ENCODE measurements around the gene CIAO2B. TPM values are rescaled to one million over a fixed set of nuclear protein-coding genes. Genes with fewer than 3 reads are reported as not detected.

The CIAO2B gene
- total and polyA plus RNA-seq, 2 experiments from 2014 or later, result 111 to 182 TPM

DNA sequence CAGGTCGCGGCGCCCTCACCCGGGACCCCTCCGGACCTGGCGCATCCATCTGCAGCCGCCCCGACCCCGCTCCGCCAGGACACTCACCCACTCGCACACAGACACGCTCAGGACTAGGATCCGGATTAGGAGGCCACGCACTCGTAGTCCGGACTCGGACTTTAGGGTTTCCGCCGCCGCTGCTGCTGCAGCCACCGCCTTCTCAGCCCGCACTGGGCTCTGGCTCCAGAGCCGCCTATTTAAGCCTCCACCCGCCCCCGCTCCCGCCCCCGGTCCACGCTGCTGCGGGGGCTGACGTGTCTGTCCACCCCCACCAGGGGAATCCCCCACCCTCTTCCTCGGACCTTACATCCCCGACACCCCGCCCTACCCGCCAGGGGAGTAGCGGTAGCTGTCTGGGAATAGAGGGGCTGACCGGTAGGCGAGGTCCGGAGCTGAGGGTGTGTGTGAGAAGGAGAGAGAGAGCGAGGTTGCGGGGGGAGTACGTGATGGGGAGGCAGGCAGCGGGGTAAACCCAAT is 8.8 kb downstream of the CIAO2B start, which contains the start of gene RRAD:
Gene RRAD (minus strand): TSS at position 214 of the 519 bp plus-strand sequence. CDS start 356 bp downstream, outside the sequence.
- Histone ChIP-seq H2AFZ (peak within 1 kb of the TSS; percentile 47; the same call in 1 of the 2 replicates), H3K9ac (peak within 1 kb of the TSS; percentile 62), H3K9me3 (ENCODE audit: low read depth) (no peaks in the 10 kb centered on the region)

DNA sequence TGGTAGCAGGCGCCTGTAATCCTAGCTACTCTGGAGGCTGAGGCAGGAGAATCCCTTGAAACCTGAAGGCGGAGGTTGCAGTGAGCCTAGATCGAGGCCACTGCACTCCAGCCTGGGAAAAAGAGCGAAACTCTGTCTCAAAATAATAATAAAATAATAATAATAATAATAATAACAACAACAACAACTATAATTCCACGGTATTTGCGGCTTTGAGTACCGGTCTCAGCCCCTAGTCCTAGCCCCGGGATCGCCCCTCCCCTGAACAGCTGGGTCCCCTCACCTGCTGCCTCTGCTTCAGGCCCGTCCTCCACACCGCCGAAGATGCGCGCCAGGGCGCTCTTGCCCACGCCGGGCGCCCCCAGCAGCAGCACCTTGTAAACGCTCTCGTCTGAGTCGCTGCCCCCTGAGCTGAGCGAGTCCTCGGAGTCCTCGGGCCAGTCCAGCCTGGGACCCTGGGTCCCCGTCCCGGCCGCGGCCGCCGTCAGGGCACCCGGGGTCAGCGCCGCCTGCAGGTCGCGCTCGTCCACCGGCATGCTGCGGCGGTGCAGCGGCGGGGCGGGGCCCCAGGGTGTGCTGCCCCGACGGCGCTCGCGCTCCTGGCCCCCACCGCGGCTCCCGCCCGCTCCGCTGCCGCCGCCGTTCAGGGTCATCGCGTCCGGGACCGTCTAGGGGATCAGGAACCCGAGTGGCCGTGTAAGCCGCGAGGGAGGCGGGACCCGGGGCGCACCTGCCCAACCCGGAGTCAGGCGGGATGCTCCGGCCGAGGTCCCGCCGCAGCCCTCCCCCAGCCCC is 9.5 kb downstream of the CIAO2B start:
- peak; percentile 63 for DNase-seq
- H3K27ac ChIP-seq, result no peak overlapping the region
- H3K9ac ChIP-seq, result peak overlapping the region; percentile 47
- H3K4me3 ChIP-seq, result peak overlapping the region; percentile 51
- no peaks in the 10 kb centered on the region for H4K20me1 ChIP-seq (ENCODE audit: insufficient read depth)
- no peaks in the 10 kb centered on the region for H3K9me3 ChIP-seq (ENCODE audit: low read depth)
- no peak for TF ChIP-seq EZH2phosphoT487 (IDR thresholded peaks at IDR 0.05; ENCODE audit: insufficient read depth, low read depth)
- TF ChIP-seq EZH2 (IDR thresholded peaks at IDR 0.05; ENCODE audit: insufficient read depth, poor library complexity, severe bottlenecking), result no peak
- H2AFZ ChIP-seq, result peak overlapping the region; percentile 47; the same call in 1 of the 2 replicates
- H3F3A ChIP-seq (ENCODE audit: insufficient read depth), result peaks cover 30% of the 10 kb centered on the region
- no peaks in the 10 kb centered on the region for H3K9me2 ChIP-seq (ENCODE audit: insufficient read depth)
- H3K4me2 ChIP-seq (ENCODE audit: unreplicated experiment), result peak overlapping the region; percentile 61
- no peaks in the 10 kb centered on the region for H3K79me2 ChIP-seq (ENCODE audit: insufficient read depth)
- H3K27me3 ChIP-seq (replicated peaks; ENCODE audit: insufficient read depth), result peaks cover 18% of the 10 kb centered on the region
- in situ Hi-C loops (cut with MboI), result no loop called here
- peaks cover 26% of the 10 kb centered on the region for H3K4me1 ChIP-seq (ENCODE audit: insufficient read depth)
- 12 to 21% methylated on average over 34 to 52 of the region's 72 CpGs for WGBS, 2 experiments (ENCODE audit: low coverage in 1 of 2, low lambda C conversion rate in 2 of 2, missing lambda C conversion rate in 2 of 2)
- H3K36me3 ChIP-seq (ENCODE audit: low read depth), result no peaks in the 10 kb centered on the region

More for the DNA sequence above, 8.8 kb downstream of the CIAO2B start, which contains the start of gene RRAD:
- Histone ChIP-seq H3F3A (ENCODE audit: insufficient read depth) (peaks cover 30% of the 10 kb centered on the region), H3K27ac (peak within 1 kb of the TSS; percentile 74; the same call in 1 of the 2 replicates), H4K20me1 (ENCODE audit: insufficient read depth) (no peaks in the 10 kb centered on the region), H3K9me2 (ENCODE audit: insufficient read depth) (no peaks in the 10 kb centered on the region), H3K27me3 (replicated peaks; ENCODE audit: insufficient read depth) (peaks cover 18% of the 10 kb centered on the region), H3K4me3 (peak within 1 kb of the TSS; percentile 51), H3K4me2 (ENCODE audit: unreplicated experiment) (peak within 1 kb of the TSS; percentile 61), H3K36me3 (ENCODE audit: low read depth) (no peaks in the 10 kb centered on the region), H3K79me2 (ENCODE audit: insufficient read depth) (no peaks in the 10 kb centered on the region), H3K4me1 (ENCODE audit: insufficient read depth) (peaks cover 26% of the 10 kb centered on the region)
- peak; percentile 72 for TF ChIP-seq EZH2 (IDR thresholded peaks at IDR 0.05; ENCODE audit: insufficient read depth, poor library complexity, severe bottlenecking)
- peak; percentile 48 for TF ChIP-seq EZH2phosphoT487 (IDR thresholded peaks at IDR 0.05; ENCODE audit: insufficient read depth, low read depth)
- 9 to 14% methylated on average over 27 to 41 of the region's 42 CpGs for WGBS, 2 experiments (ENCODE audit: low coverage in 1 of 2, low lambda C conversion rate in 2 of 2, missing lambda C conversion rate in 2 of 2)
- in situ Hi-C loops (cut with MboI), result no loop called here
- peak; percentile 54 for DNase-seq

DNA sequence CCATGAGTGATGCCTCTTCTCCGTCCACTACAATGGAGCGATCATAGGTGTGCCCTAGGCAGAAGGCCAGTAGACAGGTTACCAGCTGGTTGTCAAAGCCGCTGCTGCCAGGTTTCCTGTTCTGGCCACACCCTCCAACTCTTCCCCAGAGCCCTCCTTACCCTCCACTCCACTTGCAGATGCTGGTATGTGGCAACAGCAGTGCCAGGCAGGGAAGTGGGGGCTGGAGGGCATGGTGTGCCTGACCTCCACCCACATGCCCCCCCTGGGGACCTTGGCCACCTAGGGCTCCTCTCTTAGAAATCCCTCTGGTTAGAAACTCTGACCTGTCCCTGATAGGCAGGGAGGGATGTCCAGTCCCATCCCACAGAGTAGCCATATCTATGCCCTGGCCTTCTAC is 10.3 kb downstream of the CIAO2B start:
- Histone ChIP-seq H3K4me2 (ENCODE audit: unreplicated experiment) (no peak overlapping the region), H3K36me3 (ENCODE audit: low read depth) (no peaks in the 10 kb centered on the region), H4K20me1 (ENCODE audit: insufficient read depth) (no peaks in the 10 kb centered on the region), H3K4me1 (ENCODE audit: insufficient read depth) (peaks cover 26% of the 10 kb centered on the region), H3K9ac (no peak overlapping the region), H3K4me3 (no peak overlapping the region), H3K9me2 (ENCODE audit: insufficient read depth) (no peaks in the 10 kb centered on the region), H3K27ac (no peak overlapping the region), H3K9me3 (ENCODE audit: low read depth) (no peaks in the 10 kb centered on the region), H2AFZ (no peak overlapping the region), H3K27me3 (replicated peaks; ENCODE audit: insufficient read depth) (peaks cover 27% of the 10 kb centered on the region), H3F3A (ENCODE audit: insufficient read depth) (peaks cover 22% of the 10 kb centered on the region), H3K79me2 (ENCODE audit: insufficient read depth) (no peaks in the 10 kb centered on the region)
- DNase-seq, result no peak
- in situ Hi-C loops (cut with MboI), result no loop called here
- TF ChIP-seq EZH2phosphoT487 (IDR thresholded peaks at IDR 0.05; ENCODE audit: insufficient read depth, low read depth), result no peak
- no peak for TF ChIP-seq EZH2 (IDR thresholded peaks at IDR 0.05; ENCODE audit: insufficient read depth, poor library complexity, severe bottlenecking)
- 84 to 91% methylated on average over 3 of the region's 3 CpGs for WGBS, 2 experiments (ENCODE audit: low coverage in 1 of 2, low lambda C conversion rate in 2 of 2, missing lambda C conversion rate in 2 of 2)

DNA sequence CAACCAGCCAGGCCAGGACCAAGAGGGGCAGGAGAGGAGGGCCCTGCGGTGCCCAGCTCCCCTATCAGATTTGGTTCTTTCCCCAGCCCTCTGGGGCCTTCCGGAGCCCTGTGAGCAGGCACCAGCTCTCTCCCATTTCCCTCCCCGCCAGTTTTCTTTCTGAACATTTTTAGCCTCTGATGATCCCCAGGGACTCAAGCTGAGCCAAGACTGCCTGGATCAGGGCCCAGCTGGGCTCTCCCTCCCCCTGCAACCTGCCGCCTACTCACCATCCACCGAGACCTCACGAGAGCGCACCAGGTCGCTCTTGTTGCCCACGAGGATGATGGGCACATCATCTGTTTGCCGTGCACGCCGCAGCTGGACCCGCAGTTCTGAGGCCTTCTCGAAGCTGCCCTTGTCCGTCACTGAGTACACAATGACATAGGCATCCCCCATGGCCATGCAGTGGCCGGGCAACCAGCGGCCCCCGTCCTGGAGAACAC is 10.9 kb downstream of the CIAO2B start:
- H3K9me3 ChIP-seq (ENCODE audit: low read depth), result no peaks in the 10 kb centered on the region
- H2AFZ ChIP-seq, result no peak overlapping the region
- H3F3A ChIP-seq (ENCODE audit: insufficient read depth), result peaks cover 19% of the 10 kb centered on the region
- in situ Hi-C loops (cut with MboI), result no loop called here
- H3K27ac ChIP-seq, result no peak overlapping the region
- TF ChIP-seq EZH2 (IDR thresholded peaks at IDR 0.05; ENCODE audit: insufficient read depth, poor library complexity, severe bottlenecking) (no peak), EZH2phosphoT487 (IDR thresholded peaks at IDR 0.05; ENCODE audit: insufficient read depth, low read depth) (no peak)
- H3K9me2 ChIP-seq (ENCODE audit: insufficient read depth), result no peaks in the 10 kb centered on the region
- 89 to 90% methylated on average over 18 of the region's 18 CpGs for WGBS, 2 experiments (ENCODE audit: low coverage in 1 of 2, low lambda C conversion rate in 2 of 2, missing lambda C conversion rate in 2 of 2)
- no peaks in the 10 kb centered on the region for H3K79me2 ChIP-seq (ENCODE audit: insufficient read depth)
- H3K4me2 ChIP-seq (ENCODE audit: unreplicated experiment), result no peak overlapping the region
- no peaks in the 10 kb centered on the region for H4K20me1 ChIP-seq (ENCODE audit: insufficient read depth)
- no peak for DNase-seq
- peaks cover 27% of the 10 kb centered on the region for H3K27me3 ChIP-seq (replicated peaks; ENCODE audit: insufficient read depth)
- H3K4me3 ChIP-seq, result no peak overlapping the region
- H3K4me1 ChIP-seq (ENCODE audit: insufficient read depth), result peaks cover 21% of the 10 kb centered on the region
- no peak overlapping the region for H3K9ac ChIP-seq
- no peaks in the 10 kb centered on the region for H3K36me3 ChIP-seq (ENCODE audit: low read depth)
